Globus pallidus (tissue), 1 donor: ENCODE data around the gene TMEM222.

Experiments used
- DNase-seq: peaks from one replicate; pipeline ENCODE4 v3.0.0-alpha.2; 2015; ENCODE audit warnings: low spot score

Gene TMEM222

DNA sequence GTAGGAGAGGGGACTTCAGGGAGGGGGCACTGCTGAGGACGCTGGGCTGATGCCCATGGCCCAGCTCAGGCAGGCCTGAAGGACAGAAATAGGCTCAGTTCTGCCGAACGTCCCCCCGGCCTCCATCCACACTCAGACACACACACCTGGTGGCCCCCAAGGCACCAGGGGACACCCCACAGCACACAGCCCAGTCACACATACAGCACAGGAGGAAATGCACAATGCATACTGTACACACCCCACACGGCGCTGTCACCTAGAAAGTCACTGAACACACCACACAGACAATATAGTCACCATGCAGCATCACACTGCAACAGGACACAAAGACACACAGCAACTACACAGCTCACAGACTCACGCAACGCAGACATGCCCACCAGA is 20.4 kb downstream of the TMEM222 start:
- DNase-seq, result no peak

DNA sequence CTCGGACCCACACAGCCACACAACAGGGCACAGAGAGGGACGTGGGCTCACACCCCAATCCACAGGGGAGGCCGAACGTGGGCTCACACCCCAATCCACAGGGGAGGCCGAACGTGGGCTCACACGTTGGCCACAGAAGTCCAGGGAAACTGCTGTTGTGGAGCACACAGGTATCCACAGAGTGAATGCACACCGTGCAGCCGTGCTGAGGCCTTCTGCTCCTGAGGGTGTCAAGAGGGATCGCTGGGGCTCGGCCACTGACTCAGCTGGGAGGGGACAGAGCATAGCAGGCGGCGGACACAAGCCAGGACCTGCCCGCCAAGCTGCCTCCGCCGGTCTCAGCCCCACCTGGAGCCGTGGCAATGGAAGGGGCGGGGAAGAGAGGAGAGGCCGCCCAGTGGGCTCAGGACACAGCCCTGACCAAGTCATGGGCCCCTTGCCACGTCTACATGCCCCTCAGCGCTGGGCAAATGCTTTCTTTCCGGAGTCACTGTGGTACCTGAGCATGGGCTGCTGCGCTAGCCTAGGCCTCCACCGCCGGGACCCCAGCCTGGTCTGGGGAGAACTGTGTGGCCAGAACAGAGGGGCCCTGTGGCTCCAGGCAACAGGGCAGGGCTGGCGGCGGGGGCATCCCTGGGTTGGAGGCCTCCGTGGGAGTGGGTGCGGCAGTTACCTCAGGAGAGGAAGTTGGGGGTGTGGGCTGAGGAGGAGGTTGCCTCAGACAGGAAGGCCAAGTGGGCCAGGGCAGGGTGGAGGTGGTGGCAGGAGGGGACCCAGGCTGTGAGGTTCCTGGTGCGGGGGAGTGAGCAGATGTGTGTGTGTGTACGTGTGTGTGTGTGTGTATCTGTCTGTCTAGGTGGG is 21.0 kb downstream of the TMEM222 start:
- DNase-seq, result no peak

DNA sequence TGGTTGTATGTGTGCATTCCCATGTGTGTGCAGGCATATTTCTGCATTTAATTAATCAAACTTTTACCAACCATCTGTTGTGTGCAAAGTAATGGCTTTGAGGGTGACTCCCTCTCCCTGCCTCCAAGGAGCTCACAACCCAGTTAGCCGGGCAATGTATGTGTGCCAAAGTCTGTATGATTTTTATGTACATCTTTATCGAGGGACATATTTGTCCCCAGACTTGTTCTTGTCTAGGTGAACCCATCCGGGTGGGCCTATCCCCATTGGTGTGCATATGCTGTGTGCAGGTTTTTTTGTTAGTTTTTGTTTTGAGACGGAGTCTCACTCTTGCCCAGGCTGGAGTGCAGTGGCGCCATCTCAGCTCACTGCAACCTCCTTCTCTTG is 21.7 kb downstream of the TMEM222 start:
- DNase-seq, result no peak

DNA sequence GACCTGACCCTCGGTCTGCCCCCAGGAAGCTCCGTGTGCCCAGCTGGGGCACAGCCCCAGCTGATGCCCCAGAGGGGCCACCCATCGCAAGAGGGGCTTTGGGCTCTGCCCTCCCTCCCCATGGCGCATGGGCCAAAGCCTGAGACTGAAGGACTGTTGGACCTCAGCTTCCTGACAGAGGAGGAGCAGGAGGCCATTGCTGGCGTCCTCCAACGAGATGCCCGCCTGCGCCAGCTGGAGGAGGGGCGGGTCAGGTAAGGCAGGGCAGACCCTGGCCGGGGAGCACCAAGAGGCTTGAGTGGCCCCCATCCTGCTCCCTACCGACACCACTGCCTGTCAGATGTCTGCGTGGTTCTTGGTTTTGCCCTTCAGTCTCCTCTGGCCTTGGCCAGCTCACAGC is 23.3 kb downstream of the TMEM222 start:
- DNase-seq, result no peak

DNA sequence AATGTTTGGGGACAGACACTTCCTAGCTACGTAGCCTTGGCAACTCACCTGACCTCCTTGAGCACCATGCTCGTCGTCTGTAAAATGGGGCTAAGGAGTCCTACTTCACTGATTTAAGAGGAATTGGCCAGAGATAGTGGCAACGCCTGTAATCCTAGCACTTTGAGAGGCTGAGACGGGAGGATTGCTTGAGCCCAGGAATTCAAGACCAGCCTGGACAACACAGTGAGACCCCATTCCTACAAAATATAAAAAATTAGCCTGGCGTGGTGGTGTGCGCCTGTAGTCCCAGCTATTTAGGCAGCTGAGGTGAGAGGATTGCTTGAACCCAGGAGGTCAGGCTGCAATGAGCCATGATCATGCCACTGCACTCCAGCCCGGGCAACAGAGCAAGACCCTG is 24.4 kb downstream of the TMEM222 start:
- DNase-seq, result no peak

DNA sequence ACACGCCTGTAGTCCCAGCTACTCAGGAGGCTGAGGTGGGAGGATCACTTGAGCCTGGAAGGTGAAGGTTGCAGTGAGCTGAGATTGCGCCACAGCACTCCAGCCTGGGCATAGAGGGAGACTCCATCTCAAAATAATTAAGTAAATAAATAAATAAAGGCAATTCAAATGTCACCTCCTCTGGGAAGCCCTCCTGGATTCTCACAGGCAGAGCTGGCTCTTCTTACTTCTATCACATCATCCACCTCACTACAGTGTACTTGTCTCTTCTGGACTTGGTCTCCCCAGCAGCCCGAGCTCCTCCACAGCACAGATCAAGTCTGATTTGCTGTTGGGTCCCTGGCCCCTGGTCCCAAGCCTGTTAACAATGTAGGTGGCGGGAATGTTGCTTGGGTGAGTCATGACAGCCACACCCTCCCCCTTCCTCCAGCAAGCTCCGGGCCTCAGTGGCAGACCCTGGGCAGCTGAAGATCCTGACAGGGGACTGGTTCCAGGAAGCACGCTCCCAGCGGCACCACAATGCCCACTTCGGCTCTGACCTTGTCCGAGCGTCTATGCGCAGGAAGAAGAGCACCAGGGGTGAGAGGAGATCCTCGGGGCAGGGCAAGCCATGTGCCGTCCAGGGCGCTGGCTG is 25.1 kb downstream of the TMEM222 start:
- DNase-seq, result no peak

DNA sequence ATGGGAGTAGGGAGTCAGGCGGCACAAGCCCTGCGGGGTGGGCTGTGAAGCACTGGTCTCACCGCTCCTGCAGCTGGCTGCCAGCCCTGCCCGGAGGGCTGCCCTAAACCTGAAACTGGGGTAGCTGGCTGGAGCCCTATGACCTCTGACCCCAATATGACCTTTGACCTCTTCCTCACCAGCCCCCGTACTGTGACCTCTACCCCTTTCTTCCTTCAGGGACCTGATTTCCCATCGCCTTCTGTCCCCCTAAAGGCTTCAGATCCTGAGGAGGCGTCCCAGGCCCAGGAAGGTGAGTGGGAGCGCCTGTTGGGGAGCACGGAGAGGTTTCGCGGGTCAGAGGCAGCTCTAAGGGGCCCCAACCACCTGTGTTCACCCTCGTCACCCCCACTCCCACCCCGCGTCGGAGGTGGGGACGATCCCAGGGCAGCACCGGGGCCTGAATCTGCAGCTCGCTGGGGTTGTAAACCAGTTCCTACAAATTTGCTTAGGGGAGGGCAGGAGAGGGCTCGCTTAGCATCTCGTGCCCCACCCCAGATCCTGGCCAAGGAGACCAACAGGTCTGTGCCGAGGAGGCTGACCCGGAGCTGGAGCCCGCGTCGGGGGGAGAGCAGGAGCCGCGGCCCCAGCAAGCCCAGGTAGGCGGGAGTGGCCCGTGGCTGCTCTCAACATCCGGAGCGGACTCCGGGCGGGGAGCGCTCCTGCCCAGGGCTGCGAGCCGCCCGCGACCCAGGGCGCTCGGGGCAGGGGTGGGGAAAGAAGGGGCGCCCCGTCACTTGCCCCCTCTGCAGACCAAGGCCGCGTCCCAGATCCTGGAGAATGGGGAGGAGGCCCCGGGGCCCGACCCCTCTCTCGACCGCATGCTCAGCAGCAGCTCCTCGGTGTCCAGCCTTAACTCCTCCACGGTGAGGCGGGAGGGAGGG is 27.2 kb downstream of the TMEM222 start:
- no peak for DNase-seq

DNA sequence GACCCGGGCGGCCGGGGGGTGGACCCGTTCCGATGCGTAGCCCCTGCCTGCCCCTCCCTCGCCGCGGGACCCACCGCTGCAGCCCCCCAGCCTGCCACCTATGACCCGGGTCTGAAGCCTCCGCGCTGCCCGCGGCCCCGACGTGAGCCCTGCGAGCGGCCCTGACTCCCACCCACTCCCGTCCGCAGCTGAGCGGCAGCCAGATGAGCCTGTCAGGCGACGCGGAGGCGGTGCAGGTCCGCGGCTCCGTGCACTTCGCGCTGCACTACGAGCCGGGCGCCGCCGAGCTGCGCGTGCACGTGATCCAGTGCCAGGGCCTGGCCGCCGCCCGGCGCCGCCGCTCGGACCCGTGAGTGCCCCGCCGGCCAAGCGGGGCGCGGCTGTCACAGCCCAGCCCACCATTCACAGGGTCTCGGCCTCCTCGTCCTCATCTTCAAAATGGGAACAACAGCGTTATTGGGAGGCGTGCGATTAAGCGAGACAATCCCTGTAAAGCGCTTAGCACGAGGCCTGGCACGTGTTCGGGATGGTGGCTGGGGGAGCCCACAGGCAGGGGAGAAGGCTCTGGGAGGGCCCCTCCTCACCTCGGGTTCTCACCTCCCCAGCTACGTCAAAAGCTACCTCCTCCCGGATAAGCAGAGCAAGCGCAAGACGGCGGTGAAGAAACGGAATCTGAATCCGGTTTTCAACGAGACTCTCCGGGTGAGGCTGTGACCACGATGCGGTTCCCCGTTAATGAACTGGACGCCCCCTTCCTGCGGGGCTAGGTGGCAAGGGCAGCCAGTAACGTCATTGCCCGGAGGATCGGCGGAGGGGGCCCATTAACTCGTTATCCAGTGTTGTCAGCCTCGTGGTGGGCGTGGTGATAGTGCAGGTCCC is 28.1 kb downstream of the TMEM222 start:
- DNase-seq, result no peak

DNA sequence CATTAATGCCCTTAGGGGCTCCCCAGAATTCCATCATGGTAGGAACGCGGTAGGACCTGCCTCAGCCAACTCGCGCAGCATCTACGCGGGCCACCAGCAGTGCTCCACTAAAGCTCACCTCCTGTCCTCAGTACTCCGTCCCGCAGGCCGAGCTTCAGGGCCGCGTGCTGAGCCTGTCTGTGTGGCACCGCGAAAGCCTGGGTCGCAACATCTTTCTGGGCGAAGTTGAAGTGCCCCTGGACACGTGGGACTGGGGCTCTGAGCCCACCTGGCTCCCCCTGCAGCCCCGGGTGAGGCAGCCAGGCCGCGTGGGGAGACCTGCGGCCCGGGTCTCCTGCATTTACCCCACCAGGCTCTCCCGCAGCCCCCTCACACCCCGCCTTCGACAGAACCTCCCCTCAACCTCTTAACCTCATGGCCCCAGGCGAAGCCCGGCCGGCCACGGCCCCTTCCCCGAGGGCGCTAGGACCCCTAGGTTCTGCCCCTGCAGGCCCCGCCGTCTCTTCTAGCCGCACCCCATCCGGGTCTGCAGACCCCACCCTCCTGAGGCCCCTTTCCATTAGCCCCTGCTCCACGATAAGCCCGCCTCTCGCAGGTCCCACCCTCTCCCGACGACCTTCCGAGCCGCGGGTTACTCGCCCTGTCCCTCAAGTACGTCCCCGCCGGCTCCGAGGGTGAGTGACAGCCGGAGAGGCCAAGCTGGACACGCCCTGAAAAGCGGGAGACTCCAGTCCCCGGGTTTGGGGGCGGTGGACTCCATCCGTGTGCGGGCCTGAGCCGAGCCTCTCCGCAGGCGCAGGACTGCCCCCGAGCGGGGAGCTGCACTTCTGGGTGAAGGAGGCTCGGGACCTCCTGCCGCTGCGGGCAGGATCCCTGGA is 28.9 kb downstream of the TMEM222 start:
- no peak for DNase-seq

DNA sequence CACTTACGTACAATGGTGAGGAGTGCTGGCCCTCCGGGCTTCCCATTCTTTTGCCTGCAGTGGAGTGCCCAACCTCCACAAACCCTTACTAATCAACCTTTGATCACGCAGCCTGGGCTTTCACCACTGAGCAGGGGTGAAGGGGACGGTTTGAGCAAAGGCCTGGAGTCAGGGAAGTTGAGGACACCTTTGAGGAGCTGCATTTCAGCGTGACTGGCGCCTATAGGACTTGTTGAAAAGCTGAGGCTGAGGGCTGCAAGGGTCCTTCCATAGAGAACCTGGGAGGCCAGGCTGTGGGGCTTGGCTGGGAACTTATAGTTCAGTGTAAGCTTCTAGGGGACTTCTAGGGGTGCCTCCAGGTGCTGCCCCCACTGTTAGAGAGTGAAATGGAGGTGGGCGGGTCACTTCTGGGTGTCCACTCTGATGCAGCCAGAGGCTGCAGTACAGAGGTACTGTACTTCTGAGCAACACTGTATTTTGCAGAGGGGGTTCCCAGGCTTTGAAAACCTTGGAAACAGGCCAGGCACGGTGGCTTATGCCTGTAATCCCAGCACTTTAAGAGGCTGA is 29.7 kb downstream of the TMEM222 start:
- DNase-seq, result no peak

DNA sequence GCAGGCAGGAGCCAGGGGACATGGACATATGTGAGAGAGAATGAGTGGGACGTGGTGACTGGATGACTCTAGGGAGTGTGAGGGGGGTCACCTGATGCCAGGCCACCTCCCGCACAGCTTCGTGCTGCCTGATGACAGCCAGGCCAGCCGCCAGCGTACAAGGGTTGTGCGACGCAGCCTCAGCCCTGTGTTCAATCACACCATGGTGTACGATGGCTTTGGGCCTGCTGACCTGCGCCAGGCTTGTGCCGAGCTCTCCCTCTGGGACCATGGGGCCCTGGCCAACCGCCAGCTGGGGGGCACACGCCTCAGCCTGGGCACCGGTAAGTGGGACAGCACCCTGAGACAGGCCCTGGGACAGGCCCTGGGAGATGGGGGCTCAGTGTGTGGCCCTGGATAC is 31.2 kb downstream of the TMEM222 start:
- no peak for DNase-seq

DNA sequence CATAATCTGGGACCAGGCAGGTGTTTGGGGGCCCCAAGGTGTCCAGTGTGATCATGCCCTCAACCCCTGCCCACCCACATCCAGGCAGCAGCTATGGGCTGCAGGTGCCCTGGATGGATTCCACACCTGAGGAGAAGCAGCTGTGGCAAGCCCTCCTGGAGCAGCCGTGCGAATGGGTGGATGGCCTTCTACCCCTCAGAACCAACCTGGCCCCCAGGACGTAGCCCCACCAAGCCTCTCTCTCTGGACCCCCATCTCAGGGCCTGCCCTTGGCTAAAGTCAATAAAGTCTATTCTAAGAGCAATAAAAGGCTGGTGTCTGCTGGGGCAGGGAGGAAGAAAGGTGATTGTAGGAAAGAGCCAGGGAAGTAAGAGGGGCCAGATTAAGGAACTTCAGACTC is 31.7 kb downstream of the TMEM222 start:
- no peak for DNase-seq

DNA sequence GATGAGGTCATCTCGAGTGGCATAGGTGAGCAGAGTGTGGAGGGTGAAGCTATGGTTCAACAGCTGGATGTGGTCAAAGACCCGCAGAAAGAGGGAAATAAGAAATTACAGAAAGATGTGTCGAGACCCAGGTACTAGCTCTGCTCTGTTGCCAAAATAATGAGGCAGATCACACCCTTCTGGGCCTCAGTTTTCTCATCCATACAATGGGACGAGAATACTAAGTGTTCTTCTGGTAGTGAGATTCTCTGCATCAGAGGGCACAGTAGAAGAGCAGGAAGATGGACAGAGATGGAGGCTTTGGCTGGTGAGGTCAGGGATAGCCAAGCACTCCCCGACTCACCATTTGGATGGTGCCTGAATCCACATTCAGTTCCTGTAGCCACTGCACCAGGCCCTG is 33.7 kb downstream of the TMEM222 start:
- DNase-seq, result no peak

DNA sequence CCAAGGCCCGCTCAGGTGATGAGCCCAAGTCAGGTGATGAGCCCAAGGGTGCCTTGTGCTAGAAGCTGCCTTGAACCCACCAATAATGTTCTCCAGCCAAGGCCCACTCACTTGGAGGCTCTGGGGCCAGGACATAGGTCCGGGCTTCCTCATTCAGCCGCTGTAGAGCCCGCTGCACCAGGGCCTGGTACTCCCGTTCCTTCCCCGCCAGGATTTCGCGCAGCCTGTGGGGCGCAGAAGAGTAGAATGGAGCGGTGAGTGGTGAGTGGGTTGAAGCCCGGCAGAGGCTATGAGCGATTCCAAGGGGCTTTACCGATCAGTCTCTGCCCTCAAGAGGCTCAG is 34.3 kb downstream of the TMEM222 start:
- no peak for DNase-seq

DNA sequence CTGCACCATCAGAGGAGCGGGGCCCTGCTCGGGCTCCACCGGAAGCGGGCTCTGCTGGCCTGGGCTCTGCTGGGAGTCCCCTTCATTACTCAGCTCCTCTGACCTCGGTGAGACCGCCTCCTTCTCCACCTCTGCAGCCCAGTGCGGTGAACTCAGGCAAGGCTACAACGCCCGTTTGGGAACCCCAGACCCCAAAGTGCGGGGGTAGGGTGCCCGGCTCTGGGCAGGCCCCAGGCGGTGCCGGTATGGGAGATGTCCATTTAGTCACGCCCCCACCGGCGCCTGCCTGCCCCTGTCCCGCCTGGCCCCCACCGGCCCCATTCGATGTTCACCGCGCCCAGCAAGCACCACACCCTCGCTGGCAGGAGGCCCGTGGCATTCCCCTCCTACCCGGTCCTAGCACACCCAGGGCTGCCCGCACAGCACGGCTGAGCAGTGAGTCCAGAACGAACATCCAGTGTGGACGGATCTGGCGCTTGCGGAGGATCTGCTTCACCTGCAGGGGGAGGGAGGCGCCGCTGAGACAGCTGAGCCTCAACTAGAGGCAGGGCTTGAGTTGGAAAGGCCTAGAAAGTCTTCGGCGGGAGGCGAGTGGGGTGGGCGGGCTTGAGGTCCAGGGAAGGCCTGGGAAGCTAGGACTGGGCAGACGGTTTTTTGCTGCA is 34.8 kb downstream of the TMEM222 start:
- no peak for DNase-seq

DNA sequence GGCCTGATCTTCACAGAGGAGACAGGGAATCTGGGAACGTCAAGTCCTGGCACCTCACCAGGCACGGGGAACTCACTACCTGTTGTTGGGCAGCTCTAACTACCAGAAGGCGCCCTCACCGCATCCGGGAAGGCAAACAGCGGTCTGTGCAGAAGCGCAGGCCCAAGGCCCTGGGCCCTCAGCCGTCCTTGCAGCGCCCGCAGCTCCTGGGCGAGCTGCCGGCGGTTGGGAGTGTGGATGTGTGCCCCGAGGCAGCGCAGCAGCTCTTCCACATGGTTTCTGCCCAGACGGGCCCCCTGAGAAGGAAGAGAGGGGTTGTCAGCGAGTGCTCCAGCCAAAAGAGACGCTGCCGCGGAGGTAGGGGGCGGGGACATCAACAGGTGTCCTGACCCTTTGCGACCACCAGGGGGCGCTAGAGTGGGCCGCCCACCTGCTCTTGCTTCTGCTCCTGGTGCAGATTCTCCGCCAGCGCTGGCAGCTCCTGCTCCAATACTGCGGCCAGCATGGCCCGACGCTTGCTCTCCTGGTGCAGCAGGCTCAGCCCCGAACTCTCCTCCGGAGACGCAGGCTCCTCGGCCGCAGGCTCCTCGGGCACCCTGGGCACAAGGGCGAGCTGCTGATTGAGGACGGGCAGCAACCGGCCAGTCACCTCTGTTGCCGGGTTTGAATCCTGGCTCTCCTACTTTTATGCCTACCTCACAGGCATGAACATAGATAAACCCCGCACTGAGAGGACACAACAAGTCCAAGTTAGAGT is 35.5 kb downstream of the TMEM222 start:
- peak; percentile 32 for DNase-seq

DNA sequence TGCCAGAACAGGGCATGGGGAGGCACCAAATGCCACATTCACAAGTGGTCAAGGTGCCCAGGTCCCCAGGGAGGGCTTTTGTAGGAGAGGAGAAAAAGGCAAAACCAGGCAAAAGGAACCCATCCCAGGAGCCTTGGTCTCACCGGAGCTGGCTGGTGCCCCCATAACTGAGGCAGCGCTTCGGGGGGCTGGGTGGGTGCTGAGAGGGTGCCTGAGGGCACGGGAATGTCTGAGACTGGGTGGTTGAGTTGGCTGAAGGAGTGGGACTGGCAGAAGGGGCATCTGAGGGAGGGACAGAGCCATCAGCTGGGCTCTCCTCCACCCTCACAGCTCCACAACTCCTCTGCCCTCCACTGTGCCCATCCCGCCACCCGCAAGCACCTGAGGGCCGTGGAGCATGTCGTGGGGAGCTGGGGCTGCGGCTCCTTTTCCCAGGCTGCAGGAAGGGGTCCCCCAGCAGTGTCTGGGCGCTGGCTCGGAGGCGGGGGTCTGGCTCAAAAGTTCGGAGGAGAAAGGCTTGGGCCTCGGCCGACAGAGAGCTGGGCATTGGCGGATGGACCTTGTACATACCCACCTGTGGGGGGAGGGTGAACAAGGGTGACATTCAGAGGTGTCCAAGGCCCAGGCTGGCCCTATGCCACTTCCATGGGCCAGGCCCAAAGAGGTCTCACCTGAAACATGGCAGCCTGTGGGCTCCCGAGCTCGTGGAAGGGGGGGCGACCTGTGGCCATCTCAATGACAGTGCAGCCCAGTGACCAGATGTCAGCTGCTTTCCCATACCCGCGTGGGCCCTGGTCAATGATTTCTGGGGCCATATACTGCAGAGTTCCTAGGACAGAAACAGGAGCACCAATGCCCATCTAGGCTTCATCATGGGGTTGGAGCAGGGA is 36.3 kb downstream of the TMEM222 start:
- DNase-seq, result no peak

DNA sequence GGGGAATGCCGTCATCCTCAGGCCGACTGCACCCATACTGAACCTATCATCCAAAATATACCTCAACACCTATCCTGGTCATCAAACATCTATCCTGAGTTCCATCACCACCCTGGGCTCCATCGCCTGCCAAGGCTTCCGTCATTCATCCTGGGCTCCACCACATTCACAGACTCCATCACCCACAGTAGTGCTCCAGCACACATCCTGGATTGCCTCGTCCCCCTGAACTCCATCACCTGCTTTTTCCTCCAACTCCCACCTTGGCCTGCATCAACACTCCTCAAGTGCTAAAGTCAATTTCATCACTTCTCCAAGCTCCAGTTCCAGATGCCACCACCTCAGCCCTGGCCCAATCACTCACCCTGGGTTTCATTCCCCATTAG is 37.0 kb downstream of the TMEM222 start:
- no peak for DNase-seq
